ENCODE measurements around the gene PITPNM3. TPM values are rescaled to one million over a fixed set of nuclear protein-coding genes. Genes with fewer than 3 reads are reported as not detected.
"Not testable (repeated sequence)": the region's sequence is repeated elsewhere in the genome, so short reads cannot be mapped to it uniquely, and the experiment has no call there.

The PITPNM3 gene
- total RNA-seq, 1 donor from 2014 or later, result 4.3 TPM

DNA sequence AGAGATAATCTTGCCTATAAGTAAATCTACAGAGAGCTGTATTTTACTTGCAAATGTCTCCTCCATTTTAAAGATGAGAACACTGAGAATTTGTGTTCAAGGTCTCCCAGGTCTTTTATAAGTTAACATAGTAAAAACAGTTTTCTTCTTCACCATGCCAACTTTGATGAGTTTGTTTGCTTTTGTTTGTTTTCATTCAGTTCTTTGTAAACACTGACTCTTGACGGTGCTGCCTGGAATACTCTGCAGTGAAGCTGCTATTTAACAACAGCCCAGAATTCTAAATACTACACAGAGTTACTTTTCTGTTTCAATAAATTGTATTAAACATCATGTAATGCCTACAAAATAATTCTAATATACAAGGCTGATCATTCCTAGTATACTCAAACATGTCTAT, 41.4 kb upstream of the PITPNM3 start:
- Mint-ChIP-seq H3K36me3 (peaks cover 41% of the 10 kb centered on the region), H3K4me3 (no peak overlapping the region), H3K27ac (no peak overlapping the region), H3K4me1 (ENCODE audit: unreplicated experiment) (peaks cover 3% of the 10 kb centered on the region), H3K9me3 (no peaks in the 10 kb centered on the region), H3K27me3 (no peaks in the 10 kb centered on the region)
- no peak for TF ChIP-seq CTCF (conservative IDR thresholded peaks at IDR 0.05)
- DNase-seq (ENCODE audit: extremely low spot score, unreplicated experiment), result no peak

DNA sequence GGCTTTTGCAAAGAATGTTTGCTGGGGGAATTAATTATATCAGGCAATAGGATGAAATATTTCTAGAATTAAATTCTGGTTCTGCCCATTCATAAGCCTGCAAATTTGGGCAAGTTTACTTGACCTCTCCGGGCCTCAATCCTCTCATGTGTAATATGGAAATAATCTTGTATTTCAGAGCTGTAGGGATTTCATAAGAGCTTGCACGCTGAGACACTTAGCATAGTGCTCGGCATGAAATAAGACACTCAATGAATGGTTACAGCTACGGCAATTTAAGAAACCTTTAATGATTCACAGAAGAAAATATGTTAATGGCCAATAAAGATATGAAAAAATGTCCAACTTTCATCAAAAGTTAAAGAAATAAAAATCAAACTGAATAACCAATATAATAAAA, 40.6 kb upstream of the PITPNM3 start:
- Mint-ChIP-seq H3K27ac (no peak overlapping the region), H3K27me3 (no peaks in the 10 kb centered on the region), H3K9me3 (no peaks in the 10 kb centered on the region), H3K36me3 (peaks cover 40% of the 10 kb centered on the region), H3K4me3 (no peak overlapping the region), H3K4me1 (ENCODE audit: unreplicated experiment) (peaks cover 9% of the 10 kb centered on the region)
- no peak for DNase-seq (ENCODE audit: extremely low spot score, unreplicated experiment)
- TF ChIP-seq CTCF (conservative IDR thresholded peaks at IDR 0.05), result no peak

- H3K36me3 Mint-ChIP-seq, result peaks cover 36% of the 10 kb centered on the region
- no peaks in the 10 kb centered on the region for H3K9me3 Mint-ChIP-seq
- H3K4me3 Mint-ChIP-seq, result no peak overlapping the region
- no peak for TF ChIP-seq CTCF (conservative IDR thresholded peaks at IDR 0.05)
- DNase-seq (ENCODE audit: extremely low spot score, unreplicated experiment), result no peak
- H3K27me3 Mint-ChIP-seq, result no peaks in the 10 kb centered on the region
- no peak overlapping the region for H3K27ac Mint-ChIP-seq
- H3K4me1 Mint-ChIP-seq (ENCODE audit: unreplicated experiment), result peaks cover 12% of the 10 kb centered on the region
These were observed 40.2 kb upstream of the PITPNM3 start for GRCh38 chr17:6596511-6596910.

GRCh38 chr17:6596081-6596480, 39.7 kb upstream of the PITPNM3 start:
- Mint-ChIP-seq H3K4me3 (no peak overlapping the region), H3K9me3 (no peaks in the 10 kb centered on the region), H3K27ac (no peak overlapping the region), H3K4me1 (ENCODE audit: unreplicated experiment) (peaks cover 12% of the 10 kb centered on the region), H3K27me3 (no peaks in the 10 kb centered on the region), H3K36me3 (peaks cover 36% of the 10 kb centered on the region)
- no peak for DNase-seq (ENCODE audit: extremely low spot score, unreplicated experiment)
- no peak for TF ChIP-seq CTCF (conservative IDR thresholded peaks at IDR 0.05)

GRCh38 chr17:6593371-6593770, 37.0 kb upstream of the PITPNM3 start:
- not testable (repeated sequence) for H3K4me3 Mint-ChIP-seq

GRCh38 chr17:6592173-6592572, 35.8 kb upstream of the PITPNM3 start:
- no peak for TF ChIP-seq CTCF (conservative IDR thresholded peaks at IDR 0.05)
- Mint-ChIP-seq H3K9me3 (no peaks in the 10 kb centered on the region), H3K27ac (peak overlapping the region; percentile 55), H3K36me3 (peaks cover 47% of the 10 kb centered on the region), H3K4me1 (ENCODE audit: unreplicated experiment) (peaks cover 8% of the 10 kb centered on the region), H3K4me3 (peak overlapping the region; percentile 39), H3K27me3 (no peaks in the 10 kb centered on the region)
- no peak for DNase-seq (ENCODE audit: extremely low spot score, unreplicated experiment)

More at GRCh38 chr17:6593371-6593770, 37.0 kb upstream of the PITPNM3 start:
- not testable (repeated sequence) for H3K9me3 Mint-ChIP-seq; H3K27ac Mint-ChIP-seq; H3K27me3 Mint-ChIP-seq; DNase-seq (ENCODE audit: extremely low spot score, unreplicated experiment)
- H3K4me1 Mint-ChIP-seq (ENCODE audit: unreplicated experiment), result peaks cover 12% of the 10 kb centered on the region
- peaks cover 35% of the 10 kb centered on the region for H3K36me3 Mint-ChIP-seq
